Astrocyte of the spinal cord (primary cell): ENCODE measurements around the gene KLF3.

ENCODE experiments used
- DNase-seq: peaks from one replicate; pipeline ENCODE4 v3.0.0; 2011; ENCODE audit warnings: low read depth, low spot score
- H3K4me3 ChIP-seq: 2 replicates; pipeline ENCODE4 v1.5.1; 2011; ENCODE audit warnings: low read depth, mild to moderate bottlenecking, low read length, moderate library complexity
- in situ Hi-C: cut with HindIII; loops from 2 replicates; pipeline ENCODE4 v1.10.0; 2017; ENCODE audit warnings: low sequenced_read_pairs
- TF ChIP-seq, protein P1 (sequence below): IDR thresholded peaks from 2 replicates; pipeline ENCODE4 v1.5.1; 2012; ENCODE audit warnings: low read depth, mild to moderate bottlenecking, low read length, inconsistent platforms

KLF3 gene

DNA sequence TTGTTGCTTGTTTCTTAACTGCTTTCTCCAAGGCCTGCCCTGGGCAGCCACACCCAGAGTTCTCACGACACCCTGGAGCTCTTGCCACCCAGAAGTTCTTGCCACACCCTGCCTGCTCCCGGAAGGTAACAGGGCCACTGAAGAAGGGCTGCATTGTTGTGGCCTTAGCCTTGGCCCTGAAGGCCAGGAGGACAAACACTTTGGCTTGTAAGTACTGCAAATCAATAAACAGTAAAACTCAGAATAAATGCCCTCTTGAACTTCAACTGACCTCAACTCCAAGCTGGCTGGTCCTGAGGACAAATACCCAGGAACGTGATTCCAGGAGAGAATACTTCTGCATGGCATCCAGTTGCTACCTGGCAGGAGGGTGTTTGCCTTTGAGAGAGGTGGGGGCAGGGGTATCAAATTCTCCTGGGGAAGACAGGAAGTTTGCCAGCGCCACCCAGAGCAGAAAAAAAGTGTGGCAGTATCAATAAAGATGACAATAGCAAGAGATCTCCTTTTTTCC lies 64.7 kb downstream of the KLF3 start:
- TF ChIP-seq, protein P1, sequence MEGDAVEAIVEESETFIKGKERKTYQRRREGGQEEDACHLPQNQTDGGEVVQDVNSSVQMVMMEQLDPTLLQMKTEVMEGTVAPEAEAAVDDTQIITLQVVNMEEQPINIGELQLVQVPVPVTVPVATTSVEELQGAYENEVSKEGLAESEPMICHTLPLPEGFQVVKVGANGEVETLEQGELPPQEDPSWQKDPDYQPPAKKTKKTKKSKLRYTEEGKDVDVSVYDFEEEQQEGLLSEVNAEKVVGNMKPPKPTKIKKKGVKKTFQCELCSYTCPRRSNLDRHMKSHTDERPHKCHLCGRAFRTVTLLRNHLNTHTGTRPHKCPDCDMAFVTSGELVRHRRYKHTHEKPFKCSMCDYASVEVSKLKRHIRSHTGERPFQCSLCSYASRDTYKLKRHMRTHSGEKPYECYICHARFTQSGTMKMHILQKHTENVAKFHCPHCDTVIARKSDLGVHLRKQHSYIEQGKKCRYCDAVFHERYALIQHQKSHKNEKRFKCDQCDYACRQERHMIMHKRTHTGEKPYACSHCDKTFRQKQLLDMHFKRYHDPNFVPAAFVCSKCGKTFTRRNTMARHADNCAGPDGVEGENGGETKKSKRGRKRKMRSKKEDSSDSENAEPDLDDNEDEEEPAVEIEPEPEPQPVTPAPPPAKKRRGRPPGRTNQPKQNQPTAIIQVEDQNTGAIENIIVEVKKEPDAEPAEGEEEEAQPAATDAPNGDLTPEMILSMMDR: peak; percentile 10
- no peak for DNase-seq
- in situ Hi-C loops: no loop called here
- H3K4me3 ChIP-seq: no peak overlapping the region

DNA sequence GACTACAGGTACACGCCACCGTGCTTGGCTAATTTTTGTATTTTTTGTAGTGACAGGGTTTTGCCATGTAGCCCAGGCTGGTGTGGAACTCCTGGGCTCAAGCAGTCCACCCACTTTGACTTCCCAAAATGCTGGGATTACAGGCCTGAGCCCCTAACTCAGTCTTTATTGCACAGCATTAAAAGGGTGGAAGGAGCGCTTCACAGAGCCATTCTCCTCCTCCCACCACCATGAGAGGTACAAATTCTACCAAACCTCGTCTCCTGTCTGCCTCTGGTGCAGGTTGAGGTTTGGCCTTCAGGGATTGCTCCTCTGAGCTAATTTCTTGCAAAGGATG lies 66.5 kb downstream of the KLF3 start:
- in situ Hi-C loops: no loop called here
- H3K4me3 ChIP-seq: no peak overlapping the region
- no peak for DNase-seq
- TF ChIP-seq, protein P1: no peak

DNA sequence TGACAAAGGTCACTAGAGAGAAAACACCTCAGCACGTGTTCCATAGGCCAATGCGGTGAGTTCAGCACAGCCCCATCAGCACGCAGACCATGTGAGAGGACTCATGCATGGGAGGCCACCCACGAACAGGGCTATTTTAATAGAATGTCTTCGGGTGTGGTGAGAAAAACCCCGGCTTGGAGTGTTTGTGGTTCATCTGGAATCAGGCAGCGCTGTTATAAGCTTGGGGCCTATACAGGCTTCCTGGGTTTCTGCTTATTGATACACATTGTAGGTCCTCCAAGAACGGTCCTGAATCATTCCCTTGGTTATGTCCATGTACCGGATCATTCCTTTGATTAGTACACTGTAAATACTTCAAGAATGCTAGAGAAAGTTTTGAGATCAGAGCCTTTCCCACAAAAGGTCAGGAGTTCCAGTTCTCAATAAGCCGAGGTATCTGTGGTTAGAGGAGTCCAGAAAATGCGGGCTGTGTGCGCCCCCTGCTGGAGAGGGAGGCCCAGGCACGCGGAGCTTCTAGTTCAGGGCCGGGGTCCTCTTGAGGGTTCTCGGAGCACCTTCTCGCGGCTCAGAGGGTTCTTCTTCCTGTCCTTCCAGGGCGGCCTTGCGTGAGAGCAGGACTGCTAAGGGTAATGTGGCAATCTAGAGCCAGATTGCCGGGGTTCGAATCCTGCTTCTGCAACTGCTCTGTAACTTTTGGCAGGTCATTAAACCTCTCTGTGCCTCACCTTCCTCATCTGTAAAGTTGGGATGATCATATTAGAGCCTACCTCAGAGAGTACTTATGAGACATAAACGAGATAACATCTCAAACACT lies 67.0 kb downstream of the KLF3 start:
- peak; percentile 93 for DNase-seq
- no peak overlapping the region for H3K4me3 ChIP-seq
- in situ Hi-C loops: no loop called here
- TF ChIP-seq, protein P1: peak; percentile 96

DNA sequence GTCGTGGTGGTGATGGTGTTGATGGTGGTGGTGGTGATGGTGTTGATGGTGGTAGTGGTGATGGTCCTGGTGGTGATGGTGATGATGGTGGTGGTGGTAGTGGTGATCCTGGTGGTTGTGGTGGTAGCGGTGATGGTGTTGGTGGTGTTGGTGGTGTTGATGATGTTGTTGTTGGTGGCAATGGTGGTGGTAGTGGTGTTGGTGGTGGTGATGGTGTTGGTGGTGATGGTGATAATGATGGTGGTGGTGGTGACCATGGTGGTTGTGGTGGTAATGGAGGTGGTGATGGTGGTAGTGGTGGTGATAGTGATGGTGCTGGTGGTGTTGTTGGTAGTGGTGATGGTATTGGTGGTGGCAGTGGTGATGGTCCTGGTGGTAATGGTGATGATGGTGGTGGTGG lies 69.7 kb downstream of the KLF3 start:
- no peak overlapping the region for H3K4me3 ChIP-seq
- TF ChIP-seq, protein P1: no peak
- in situ Hi-C loops: no loop called here
- no peak for DNase-seq

DNA sequence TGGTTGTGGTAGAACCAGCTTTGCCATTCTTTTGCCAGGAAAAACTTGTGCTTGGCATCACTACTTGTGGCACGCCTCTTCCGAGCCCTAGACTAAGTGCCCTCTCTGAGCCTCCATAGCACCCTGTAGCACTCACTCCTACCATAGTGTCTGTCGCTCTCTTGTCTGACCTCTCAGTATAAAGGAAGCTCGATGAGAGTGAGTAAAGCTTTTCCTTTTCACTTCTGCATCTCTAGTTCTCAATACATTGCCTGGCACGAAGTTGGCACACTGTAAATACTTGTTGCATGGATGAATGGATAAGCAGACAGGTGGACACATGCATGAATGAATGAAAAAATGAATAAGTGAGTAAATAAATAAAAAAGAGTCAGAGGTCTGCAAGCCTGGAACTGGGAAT lies 70.4 kb downstream of the KLF3 start:
- TF ChIP-seq, protein P1: no peak
- DNase-seq: no peak
- no peak overlapping the region for H3K4me3 ChIP-seq
- in situ Hi-C loops: no loop called here

DNA sequence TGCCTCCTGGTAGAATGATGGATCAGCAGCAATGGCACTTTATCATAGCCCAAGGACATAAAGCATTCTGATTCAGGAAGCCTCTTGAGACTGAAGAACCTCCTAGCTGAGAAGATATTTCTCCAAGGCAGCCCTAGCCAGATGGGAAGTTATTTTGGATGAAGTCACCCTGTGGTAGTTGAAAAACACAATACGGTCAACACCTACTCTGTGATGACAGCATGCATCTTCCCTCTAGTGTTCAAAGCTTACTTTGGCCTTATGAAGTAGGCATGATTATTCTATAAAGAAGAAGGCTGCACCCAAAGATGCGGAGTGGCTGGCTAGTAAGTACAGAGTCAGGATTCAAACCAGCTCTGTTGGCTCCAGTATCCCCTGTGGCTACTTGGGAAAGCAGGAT lies 70.9 kb downstream of the KLF3 start:
- no peak for DNase-seq
- in situ Hi-C loops: no loop called here
- TF ChIP-seq, protein P1: no peak
- H3K4me3 ChIP-seq: no peak overlapping the region
